ENCODE data around the gene MCTP1.
"Not testable (repeated sequence)": the region's sequence is repeated elsewhere in the genome, so short reads cannot be mapped to it uniquely, and the experiment has no call there.

MCTP1 gene

GRCh38 chr5:94870511-94871183 is 414.2 kb downstream of the MCTP1 start:
- no peak for DNase-seq (ENCODE audit: low read depth in 2 of 2)

- DNase-seq (ENCODE audit: low read depth in 2 of 2) = no peak
Measured at GRCh38 chr5:94869921-94870320, 415.0 kb downstream of the MCTP1 start.

- no peak for DNase-seq (ENCODE audit: low read depth in 2 of 2)
Measured at GRCh38 chr5:94863951-94864350, 420.9 kb downstream of the MCTP1 start.

- DNase-seq (ENCODE audit: low read depth in 2 of 2) = no peak
Measured at GRCh38 chr5:94857111-94857510, 427.8 kb downstream of the MCTP1 start.

GRCh38 chr5:94856257-94856800 is 428.6 kb downstream of the MCTP1 start:
- DNase-seq (ENCODE audit: low read depth in 2 of 2) = no peak

- DNase-seq (ENCODE audit: low read depth in 2 of 2) = no peak
Measured at GRCh38 chr5:94855543-94855942, 429.4 kb downstream of the MCTP1 start.

GRCh38 chr5:94853120-94853519 is 431.8 kb downstream of the MCTP1 start:
- no peak for DNase-seq (ENCODE audit: low read depth in 2 of 2)

GRCh38 chr5:94850960-94851359 is 433.9 kb downstream of the MCTP1 start:
- DNase-seq (ENCODE audit: low read depth in 2 of 2) = no peak

- DNase-seq (ENCODE audit: low read depth in 2 of 2) = no peak
Measured at GRCh38 chr5:94849821-94850736, 434.8 kb downstream of the MCTP1 start.

- no peak for DNase-seq (ENCODE audit: low read depth in 2 of 2)
Measured at GRCh38 chr5:94849324-94849723, 435.6 kb downstream of the MCTP1 start.

- DNase-seq (ENCODE audit: low read depth in 2 of 2) = no peak
Measured at GRCh38 chr5:94847726-94848125, 437.2 kb downstream of the MCTP1 start.

- DNase-seq (ENCODE audit: low read depth in 2 of 2) = no peak
Measured at GRCh38 chr5:94847019-94847418, 437.9 kb downstream of the MCTP1 start.

GRCh38 chr5:94845696-94846095 is 439.2 kb downstream of the MCTP1 start:
- not testable (repeated sequence) for DNase-seq (ENCODE audit: low read depth in 2 of 2)

GRCh38 chr5:94841598-94842322 is 443.1 kb downstream of the MCTP1 start:
- no peak for DNase-seq (ENCODE audit: low read depth in 2 of 2)

GRCh38 chr5:94833851-94834250 is 451.0 kb downstream of the MCTP1 start:
- no peak for DNase-seq (ENCODE audit: low read depth in 2 of 2)

GRCh38 chr5:94832685-94833084 is 452.2 kb downstream of the MCTP1 start:
- DNase-seq (ENCODE audit: low read depth in 2 of 2) = no peak

GRCh38 chr5:94830520-94830919 is 454.4 kb downstream of the MCTP1 start:
- no peak for DNase-seq (ENCODE audit: low read depth in 2 of 2)

- DNase-seq (ENCODE audit: low read depth in 2 of 2) = not testable (repeated sequence)
Measured at GRCh38 chr5:94828222-94828621, 456.7 kb downstream of the MCTP1 start.

- DNase-seq (ENCODE audit: low read depth in 2 of 2) = no peak
Measured at GRCh38 chr5:94820488-94820887, 464.4 kb downstream of the MCTP1 start.

GRCh38 chr5:94818904-94819303 is 466.0 kb downstream of the MCTP1 start:
- no peak for DNase-seq (ENCODE audit: low read depth in 2 of 2)

- DNase-seq (ENCODE audit: low read depth in 2 of 2) = no peak
Measured at GRCh38 chr5:94815313-94816039, 469.4 kb downstream of the MCTP1 start.
